SH-SY5Y (cell line): ENCODE measurements around the gene UFD1.

ENCODE experiments used
- GATA2 ChIP-seq: IDR thresholded peaks from 2 replicates; pipeline ENCODE4 v1.6.1; 2011; ENCODE audit warnings: mild to moderate bottlenecking, low read depth, low read length
- GATA3 ChIP-seq: IDR thresholded peaks from 2 replicates; pipeline ENCODE4 v1.6.1; 2011; ENCODE audit warnings: low read depth, mild to moderate bottlenecking, low read length, moderate library complexity

- no peak for TF ChIP-seq GATA2
- no peak for TF ChIP-seq GATA3
Observed at GRCh38 chr22:19471572-19471971, 7.4 kb downstream of the UFD1 start.
